Measurements from ENCODE around the gene RPS8.

RPS8 gene

DNA sequence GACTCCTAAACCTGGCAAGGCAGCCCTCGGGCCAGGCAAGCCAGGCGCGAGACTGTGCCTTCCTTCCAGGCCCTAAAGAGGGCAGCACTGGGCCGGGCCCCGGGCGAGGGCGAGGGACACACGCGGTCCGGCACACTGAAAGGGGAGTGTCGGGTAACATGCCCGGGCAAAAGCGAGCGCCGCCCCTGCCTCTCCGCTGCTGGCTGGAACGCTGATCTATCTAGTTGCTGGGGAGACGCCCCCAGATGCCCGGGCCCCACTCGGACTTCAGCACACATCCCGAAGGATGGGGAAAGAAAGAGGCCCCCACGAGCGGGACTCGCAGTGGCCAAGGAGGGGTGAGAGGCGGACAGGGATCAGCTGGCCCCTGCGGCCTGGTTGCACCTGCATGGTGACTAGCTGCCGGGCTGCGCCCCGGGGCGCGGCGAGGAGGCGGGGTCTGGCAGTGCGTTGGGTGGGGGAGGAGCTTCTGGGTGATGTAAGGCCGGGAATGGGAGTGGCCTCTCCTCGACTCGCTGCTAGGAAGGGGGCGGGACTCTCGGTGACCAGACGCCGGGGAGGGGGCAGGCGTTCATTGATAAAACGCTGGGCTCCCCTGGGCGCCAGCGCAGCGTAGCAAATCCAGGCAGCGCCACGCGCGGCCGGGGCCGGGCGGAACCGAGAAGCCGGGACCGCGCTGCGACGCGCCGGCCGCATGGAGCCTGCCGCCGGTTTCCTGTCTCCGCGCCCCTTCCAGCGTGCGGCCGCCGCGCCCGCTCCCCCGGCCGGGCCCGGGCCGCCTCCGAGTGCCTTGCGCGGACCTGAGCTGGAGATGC, 24.6 kb downstream of the RPS8 start, which contains the start of gene PLK3 (continued):
- TF ChIP-seq, protein P1, sequence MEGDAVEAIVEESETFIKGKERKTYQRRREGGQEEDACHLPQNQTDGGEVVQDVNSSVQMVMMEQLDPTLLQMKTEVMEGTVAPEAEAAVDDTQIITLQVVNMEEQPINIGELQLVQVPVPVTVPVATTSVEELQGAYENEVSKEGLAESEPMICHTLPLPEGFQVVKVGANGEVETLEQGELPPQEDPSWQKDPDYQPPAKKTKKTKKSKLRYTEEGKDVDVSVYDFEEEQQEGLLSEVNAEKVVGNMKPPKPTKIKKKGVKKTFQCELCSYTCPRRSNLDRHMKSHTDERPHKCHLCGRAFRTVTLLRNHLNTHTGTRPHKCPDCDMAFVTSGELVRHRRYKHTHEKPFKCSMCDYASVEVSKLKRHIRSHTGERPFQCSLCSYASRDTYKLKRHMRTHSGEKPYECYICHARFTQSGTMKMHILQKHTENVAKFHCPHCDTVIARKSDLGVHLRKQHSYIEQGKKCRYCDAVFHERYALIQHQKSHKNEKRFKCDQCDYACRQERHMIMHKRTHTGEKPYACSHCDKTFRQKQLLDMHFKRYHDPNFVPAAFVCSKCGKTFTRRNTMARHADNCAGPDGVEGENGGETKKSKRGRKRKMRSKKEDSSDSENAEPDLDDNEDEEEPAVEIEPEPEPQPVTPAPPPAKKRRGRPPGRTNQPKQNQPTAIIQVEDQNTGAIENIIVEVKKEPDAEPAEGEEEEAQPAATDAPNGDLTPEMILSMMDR (tag by site-specific recombination; IDR thresholded peaks at IDR 0.05) = peak; percentile 97
- TF ChIP-seq ZNF140 (tag by site-specific recombination; IDR thresholded peaks at IDR 0.05) = no peak
- TF ChIP-seq ELK4 (IDR thresholded peaks at IDR 0.05; ENCODE audit: borderline replicate concordance, low read depth, low read length) = no peak
- TF ChIP-seq ZNF394 (tag by site-specific recombination; IDR thresholded peaks at IDR 0.05; ENCODE audit: borderline replicate concordance) = peak; percentile 97
- peak; percentile 62 for TF ChIP-seq ZNF335 (tag by site-specific recombination; conservative IDR thresholded peaks at IDR 0.05)
- peak; percentile 86; the same call in 1 of the 2 replicates for TF ChIP-seq ZSCAN5A (tag by site-specific recombination; IDR thresholded peaks at IDR 0.05)
- TF ChIP-seq ZNF404 (tag by site-specific recombination; IDR thresholded peaks at IDR 0.05) = no peak
- TF ChIP-seq ZNF19 (tag by site-specific recombination; IDR thresholded peaks at IDR 0.05; ENCODE audit: low read depth) = no peak
- no peak for TF ChIP-seq ZNF558 (tag by site-specific recombination; IDR thresholded peaks at IDR 0.05)
- TF ChIP-seq ZBTB1 (tag by site-specific recombination; IDR thresholded peaks at IDR 0.05) = no peak
- no peak; the same call in 1 of the 2 replicates for TF ChIP-seq ZNF280D (tag by site-specific recombination; IDR thresholded peaks at IDR 0.05)
- TF ChIP-seq, protein P2, sequence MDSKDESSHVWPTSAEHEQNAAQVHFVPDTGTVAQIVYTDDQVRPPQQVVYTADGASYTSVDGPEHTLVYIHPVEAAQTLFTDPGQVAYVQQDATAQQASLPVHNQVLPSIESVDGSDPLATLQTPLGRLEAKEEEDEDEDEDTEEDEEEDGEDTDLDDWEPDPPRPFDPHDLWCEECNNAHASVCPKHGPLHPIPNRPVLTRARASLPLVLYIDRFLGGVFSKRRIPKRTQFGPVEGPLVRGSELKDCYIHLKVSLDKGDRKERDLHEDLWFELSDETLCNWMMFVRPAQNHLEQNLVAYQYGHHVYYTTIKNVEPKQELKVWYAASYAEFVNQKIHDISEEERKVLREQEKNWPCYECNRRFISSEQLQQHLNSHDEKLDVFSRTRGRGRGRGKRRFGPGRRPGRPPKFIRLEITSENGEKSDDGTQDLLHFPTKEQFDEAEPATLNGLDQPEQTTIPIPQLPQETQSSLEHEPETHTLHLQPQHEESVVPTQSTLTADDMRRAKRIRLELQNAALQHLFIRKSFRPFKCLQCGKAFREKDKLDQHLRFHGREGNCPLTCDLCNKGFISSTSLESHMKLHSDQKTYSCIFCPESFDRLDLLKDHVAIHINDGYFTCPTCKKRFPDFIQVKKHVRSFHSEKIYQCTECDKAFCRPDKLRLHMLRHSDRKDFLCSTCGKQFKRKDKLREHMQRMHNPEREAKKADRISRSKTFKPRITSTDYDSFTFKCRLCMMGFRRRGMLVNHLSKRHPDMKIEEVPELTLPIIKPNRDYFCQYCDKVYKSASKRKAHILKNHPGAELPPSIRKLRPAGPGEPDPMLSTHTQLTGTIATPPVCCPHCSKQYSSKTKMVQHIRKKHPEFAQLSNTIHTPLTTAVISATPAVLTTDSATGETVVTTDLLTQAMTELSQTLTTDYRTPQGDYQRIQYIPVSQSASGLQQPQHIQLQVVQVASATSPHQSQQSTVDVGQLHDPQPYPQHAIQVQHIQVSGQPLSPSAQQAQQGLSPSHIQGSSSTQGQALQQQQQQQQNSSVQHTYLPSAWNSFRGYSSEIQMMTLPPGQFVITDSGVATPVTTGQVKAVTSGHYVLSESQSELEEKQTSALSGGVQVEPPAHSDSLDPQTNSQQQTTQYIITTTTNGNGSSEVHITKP (tag by site-specific recombination; IDR thresholded peaks at IDR 0.05) = peak; percentile 91
- TF ChIP-seq PRDM6 (tag by site-specific recombination; IDR thresholded peaks at IDR 0.05) = no peak
- TF ChIP-seq GLI2 (tag by site-specific recombination; IDR thresholded peaks at IDR 0.05; ENCODE audit: borderline replicate concordance, low read depth) = no peak; the same call in 1 of the 2 replicates
- no peak for TF ChIP-seq ZNF768 (tag by site-specific recombination; IDR thresholded peaks at IDR 0.05)
- no peak for TF ChIP-seq GFI1B (tag by site-specific recombination; IDR thresholded peaks at IDR 0.05)
- peak; percentile 50; the same call in 1 of the 2 replicates for TF ChIP-seq IKZF3 (tag by site-specific recombination; IDR thresholded peaks at IDR 0.05)
- TF ChIP-seq WT1 (tag by site-specific recombination; IDR thresholded peaks at IDR 0.05) = peak; percentile 91
- TF ChIP-seq ZIC2 (tag by site-specific recombination; IDR thresholded peaks at IDR 0.05) = peak; percentile 80
- TF ChIP-seq BCL11A (tag by site-specific recombination; IDR thresholded peaks at IDR 0.05; ENCODE audit: low read depth) = peak; percentile 98
- peak; percentile 78 for TF ChIP-seq ZFHX2 (tag by site-specific recombination; conservative IDR thresholded peaks at IDR 0.05)
- TF ChIP-seq ZFP3 (tag by site-specific recombination; IDR thresholded peaks at IDR 0.05; ENCODE audit: low read depth) = 0 out of 2 replicates have a peak, but pooled peaks have one; percentile 5
- TF ChIP-seq ZNF530 (tag by site-specific recombination; IDR thresholded peaks at IDR 0.05; ENCODE audit: low read depth) = no peak
- no peak for TF ChIP-seq ZNF777 (tag by site-specific recombination; IDR thresholded peaks at IDR 0.05; ENCODE audit: borderline replicate concordance)
- no peak for TF ChIP-seq ZNF571 (tag by site-specific recombination; IDR thresholded peaks at IDR 0.05)
- TF ChIP-seq ZFP41 (tag by site-specific recombination; IDR thresholded peaks at IDR 0.05; ENCODE audit: borderline replicate concordance) = no peak

Measured in HEK293 (cell line).